ENCODE data around the gene MRPL1.
"Not testable (repeated sequence)": the region's sequence is repeated elsewhere in the genome, so short reads cannot be mapped to it uniquely, and the experiment has no call there.

The MRPL1 gene

GRCh38 chr4:77913348-77913747, 50.7 kb downstream of the MRPL1 start:
- ATAC-seq (no peak), DNase-seq (no peak)

GRCh38 chr4:77917075-77917474, 54.4 kb downstream of the MRPL1 start:
- DNase-seq (no peak), ATAC-seq (no peak)

DNA sequence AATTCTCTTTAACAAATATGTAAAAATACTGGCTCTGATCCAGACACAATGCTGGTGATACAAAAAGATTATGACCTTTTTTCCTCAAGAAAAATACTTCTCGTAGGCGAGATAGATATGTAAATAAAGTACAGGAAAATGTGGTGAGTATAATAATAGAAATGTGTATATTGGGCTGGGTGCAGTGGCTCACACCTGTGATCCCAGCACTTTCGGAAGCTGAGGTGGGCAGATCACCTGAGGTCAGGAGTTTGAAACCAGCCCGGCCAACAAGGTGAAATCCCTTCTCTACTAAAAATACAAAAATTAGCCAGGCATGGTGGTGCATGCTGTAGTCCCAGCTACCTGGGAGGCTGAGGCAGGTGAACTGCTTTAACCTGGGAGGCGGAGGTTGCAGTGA, 55.0 kb downstream of the MRPL1 start:
- no peak for DNase-seq
- ATAC-seq, result no peak

- no peak for ATAC-seq
- DNase-seq, result no peak
Observed at GRCh38 chr4:77920371-77920770, 57.7 kb downstream of the MRPL1 start.

DNA sequence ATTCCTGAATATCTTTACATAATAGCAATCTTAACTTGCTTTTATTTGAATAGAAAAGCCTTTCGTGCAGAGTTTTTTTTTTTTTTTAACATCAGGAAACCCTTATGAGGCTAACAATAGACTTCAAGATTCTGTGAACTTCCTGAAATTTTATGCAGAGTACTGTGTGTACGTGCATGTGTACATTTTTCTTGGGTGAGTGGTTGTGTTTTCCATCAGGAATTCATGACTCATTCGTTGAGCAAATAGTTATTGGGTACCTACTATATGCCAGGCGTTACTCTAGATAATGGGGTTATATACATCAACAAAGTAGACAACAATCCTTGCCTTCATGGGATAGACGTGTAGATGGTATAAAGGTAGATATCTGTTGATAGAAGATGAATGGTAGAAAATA, 59.1 kb downstream of the MRPL1 start:
- ATAC-seq, result no peak
- DNase-seq, result no peak

- DNase-seq (no peak), ATAC-seq (no peak)
Observed at GRCh38 chr4:77922158-77923094, 59.8 kb downstream of the MRPL1 start.

DNA sequence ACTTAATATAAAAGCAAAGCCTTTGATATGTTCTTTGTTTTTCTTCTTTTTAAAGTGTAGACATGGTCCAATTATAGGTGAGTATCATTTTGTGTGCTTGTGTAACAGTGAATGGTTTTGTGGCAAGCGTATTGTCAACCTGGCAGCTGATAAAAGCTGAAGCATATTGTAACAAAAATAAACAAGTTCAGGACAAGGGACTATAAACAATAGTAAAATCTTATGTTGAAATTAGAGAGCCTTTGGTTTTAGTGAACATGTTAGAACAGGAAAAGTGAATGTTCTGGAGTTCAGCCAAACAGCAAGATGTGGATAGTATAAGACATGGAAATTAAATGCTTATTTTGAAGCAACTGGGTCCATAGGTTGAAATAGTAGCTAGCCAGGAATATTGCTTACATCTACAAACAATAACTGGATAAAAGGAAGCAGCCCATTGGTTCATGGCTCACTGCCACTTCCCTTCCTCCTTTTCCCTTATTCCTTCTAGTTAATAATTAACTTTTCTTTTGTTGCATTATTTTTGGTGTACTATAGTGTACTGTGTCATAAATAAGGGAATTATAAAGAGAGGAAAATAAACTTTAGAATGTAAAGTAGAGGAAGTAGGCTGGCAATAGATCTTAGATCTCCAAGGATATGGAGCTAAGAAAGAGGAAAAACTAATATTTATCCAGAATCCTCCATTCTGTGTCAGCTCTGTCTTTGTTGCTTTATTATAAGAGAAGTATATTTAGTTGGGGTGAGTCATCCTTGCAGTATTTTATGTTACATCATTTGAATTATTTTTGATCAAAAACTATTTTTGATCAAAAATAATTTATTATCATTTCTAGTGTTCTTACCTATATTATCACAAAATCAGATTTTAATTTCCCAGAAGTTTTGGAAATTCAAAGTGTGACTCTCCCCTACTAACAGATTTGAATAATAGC, 65.6 kb downstream of the MRPL1 start:
- DNase-seq (no peak), ATAC-seq (no peak)

GRCh38 chr4:77930154-77930639, 67.6 kb downstream of the MRPL1 start:
- DNase-seq, result no peak
- no peak for ATAC-seq

DNA sequence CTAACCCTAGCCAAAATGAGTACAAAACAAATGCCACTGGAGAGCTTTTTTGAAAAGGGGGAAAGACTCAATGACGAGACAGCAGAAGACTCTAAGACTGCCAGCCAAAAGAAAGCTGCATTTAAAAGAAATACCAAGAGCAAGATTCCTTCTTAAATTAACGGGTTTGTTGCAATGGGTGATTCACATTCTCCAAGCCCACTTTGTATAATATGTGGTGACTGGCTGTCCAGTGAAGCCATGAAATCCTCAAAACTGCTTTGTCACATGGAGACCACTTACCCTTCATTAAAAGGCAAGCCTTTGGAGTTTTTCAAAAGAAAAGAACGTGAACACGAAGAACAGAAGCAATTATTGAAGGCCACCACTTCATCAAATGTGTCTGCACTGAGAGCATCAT, 68.2 kb downstream of the MRPL1 start:
- no peak for DNase-seq
- ATAC-seq, result no peak

DNA sequence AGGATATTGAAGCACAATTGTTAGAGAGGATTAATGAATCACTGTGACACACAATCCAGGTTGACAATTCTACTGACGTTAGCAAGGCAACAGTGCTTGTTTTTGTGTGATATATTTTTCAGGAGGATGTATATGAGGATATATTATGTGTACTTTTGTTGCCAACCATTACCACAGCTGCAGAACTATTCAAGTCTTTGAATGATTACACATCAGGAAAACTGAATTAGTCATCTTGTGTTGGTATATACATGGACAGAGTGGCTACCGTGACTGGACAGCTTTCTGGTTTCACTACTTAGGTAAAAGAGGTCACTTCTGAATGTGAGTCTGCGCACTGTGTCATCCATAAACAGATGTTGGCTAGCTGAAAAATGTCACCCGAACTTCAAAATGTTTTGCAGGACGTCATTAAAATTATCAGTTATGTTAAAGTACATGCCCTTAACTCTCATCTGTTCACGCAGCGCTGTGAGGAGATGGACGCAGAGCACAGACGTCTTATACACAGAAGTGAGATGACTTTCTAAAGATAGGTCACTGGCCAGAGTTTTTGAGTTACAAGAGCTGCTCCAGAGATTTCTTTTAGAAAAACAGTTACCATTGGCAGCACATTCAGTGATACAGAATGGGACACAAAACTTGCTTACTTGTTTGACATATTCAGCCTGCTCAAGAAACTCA, 69.0 kb downstream of the MRPL1 start:
- DNase-seq, result no peak
- ATAC-seq, result no peak

DNA sequence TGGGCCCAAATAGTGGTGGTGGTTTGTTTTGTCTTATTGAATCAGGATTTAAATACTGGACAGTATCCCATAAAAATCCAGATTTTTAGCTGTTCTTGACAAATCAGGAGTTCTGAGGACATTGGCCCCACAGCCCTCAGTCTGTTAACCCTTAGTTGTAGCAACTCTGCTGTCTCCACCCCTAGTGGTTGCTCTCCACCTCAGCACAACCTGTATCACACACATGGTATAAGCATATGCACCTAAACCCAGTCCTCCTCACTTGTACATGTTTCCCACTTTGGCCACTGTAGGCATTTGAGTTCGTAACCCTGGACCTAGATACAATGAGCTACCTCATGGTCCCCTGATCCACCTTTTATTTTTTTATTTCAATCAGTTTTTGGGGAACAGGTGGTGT, 75.9 kb downstream of the MRPL1 start:
- no peak for ATAC-seq

GRCh38 chr4:77945929-77946328, 83.3 kb downstream of the MRPL1 start:
- ATAC-seq, DNase-seq: not testable (repeated sequence)

More for the DNA sequence above, 75.9 kb downstream of the MRPL1 start:
- DNase-seq, result no peak

DNA sequence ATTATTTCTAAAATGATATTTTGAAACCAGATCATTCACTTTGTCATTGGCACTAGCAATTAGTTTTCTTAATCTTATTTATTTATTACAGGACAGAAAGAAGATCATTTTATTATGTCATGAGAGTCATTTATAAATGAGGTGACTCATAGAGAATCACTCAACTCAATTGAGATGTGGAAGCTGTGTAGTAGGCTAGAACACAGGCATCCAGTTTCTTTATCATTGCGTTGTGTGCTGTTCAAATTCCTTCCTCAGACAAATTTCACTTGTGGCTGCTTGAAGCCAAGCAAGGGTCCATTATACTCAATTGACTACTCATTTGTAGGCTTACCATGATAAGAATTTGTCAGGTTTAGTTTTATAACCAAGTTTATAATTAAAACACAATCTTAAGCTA, 87.6 kb downstream of the MRPL1 start:
- DNase-seq (no peak), ATAC-seq (no peak)

- ATAC-seq, result peak; percentile 57
- no peak for DNase-seq
Observed at GRCh38 chr4:77952457-77952856, 89.8 kb downstream of the MRPL1 start.

DNA sequence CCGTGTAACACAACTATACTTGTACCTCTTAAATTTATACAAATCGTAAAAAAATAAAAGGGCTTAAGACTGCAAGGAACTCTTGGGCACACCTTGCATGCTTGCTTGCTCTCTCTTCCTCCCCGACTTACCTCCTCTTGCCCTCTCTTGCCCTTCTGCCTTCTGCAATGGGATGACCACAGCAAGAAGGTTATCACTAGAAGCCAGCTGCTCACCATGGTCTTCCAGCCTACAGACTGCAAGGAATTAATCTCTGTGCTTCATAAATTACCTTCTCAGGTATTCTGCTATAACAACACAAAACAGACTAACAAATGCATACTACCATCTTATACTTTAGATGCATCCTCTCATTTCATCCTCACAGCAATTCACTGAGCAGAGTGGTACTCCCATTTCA, 92.1 kb downstream of the MRPL1 start:
- ATAC-seq, result no peak
- DNase-seq, result no peak

DNA sequence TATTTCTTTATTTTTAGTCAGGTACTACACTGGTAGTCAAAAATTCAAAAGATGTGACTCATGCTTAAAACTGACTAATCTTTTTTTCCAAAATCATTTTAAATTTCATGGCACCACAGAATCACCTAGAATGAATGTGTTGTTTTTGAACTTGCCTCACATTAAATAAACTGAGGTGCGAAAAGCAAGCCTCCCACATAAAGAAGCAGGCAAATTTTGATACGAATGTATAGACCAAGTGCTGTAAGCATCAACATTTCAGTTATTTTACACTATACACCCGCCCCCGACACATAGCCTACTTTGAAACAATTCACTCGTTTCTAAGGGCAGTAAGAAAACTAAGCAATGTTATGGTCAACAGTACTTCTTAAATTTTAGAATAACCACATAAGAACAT, 94.3 kb downstream of the MRPL1 start:
- peak; percentile 47 for ATAC-seq
- no peak for DNase-seq

DNA sequence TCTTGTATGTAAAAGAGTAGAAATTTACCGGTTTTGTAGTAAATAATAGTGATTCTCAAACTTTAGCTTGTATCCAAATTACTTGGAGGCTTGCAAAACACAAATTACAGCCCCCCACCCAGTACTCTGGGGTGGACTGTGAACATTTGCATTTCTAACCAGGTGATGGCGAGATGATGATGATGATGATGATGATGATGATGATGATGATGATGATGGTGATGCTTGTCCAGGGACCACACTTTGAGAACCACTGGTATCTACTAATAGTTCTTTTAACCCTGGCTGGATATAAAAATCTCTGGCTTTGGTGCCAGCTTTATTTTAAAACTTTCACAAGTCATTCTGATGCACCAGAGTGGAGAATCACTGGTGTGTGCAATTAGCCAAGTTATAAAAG, 96.3 kb downstream of the MRPL1 start:
- DNase-seq (no peak), ATAC-seq (no peak)

DNA sequence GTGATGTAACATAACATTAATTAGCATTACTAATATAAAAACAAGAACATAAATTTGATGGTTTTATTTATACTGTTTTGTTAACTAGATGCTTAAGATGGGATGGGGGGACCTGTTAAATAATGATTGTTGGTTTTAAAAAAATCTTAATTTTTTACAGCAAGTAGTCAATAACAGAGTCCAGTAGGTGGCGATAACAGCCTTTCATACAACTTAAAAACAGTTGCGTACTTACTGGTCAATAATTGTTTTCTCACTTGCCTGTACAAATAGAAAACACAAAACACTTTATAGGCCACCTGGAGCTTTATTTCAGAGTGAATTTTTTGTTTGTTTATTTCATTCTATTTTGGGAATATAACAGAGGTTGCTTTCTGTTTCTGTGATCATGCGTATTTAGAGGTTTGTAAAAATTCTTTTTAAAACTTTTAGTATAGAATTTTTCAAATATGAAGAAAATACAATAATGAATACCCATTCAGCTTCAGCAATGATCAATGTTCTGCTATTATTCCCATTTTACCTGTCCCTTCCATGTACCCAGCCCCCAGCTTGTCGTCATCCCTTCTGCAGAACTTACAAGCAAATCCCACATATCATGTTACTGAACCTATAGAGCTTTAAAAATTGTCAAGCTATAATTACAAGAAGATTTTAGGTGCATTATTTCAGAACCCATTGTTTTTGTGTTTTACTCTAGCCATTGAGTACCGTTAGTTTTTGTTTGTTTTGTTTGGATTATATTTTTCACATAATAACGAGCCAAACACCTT, 97.1 kb downstream of the MRPL1 start:
- no peak for DNase-seq

DNA sequence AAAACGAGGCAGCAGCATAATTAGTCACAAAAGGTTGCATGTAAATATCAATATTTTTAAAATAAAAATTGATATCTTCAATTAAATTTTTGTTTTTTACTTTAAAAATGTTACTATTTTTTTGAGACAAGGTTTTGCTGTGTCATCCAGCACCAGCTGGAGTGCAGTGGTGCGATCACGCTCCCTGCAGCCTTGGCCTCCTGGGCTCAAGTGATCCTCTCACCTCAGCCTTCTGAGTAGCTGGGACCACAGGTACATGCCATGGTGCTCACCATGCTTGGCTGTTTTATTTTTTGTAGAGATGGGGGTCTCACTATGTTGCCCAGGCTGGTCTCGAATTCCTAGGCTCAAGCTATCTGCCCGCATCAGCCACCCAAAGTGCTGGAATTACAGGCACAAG, 97.7 kb downstream of the MRPL1 start:
- DNase-seq, result no peak

More for the DNA sequence above, 97.1 kb downstream of the MRPL1 start:
- no peak for ATAC-seq

GRCh38 chr4:77963004-77963403, 100.4 kb downstream of the MRPL1 start:
- no peak for ATAC-seq
- DNase-seq, result no peak

More for the DNA sequence above, 97.7 kb downstream of the MRPL1 start:
- no peak for ATAC-seq

GRCh38 chr4:77973657-77974056, 111.0 kb downstream of the MRPL1 start:
- DNase-seq, ATAC-seq: not testable (repeated sequence)
